WTC11 (cell line): ENCODE results near the gene PTPRCAP. TPM values are rescaled to one million over a fixed set of nuclear protein-coding genes. Genes with fewer than 3 reads are reported as not detected.
A peak's percentile ranks its signal among the peaks of the same experiment; 100 is the strongest.

Experiments
- ATAC-seq: fragments of 200-7000 bp; cut with Tn5 transposase; 2 replicates; pipeline ENCODE4 v1.10.0; 2021; ENCODE audit warnings: mild to moderate bottlenecking, moderate library complexity
- CTCF ChIA-PET: fragments of 300-600 bp; sonication (Branson Sonifier 250); formaldehyde crosslinking; loops from one replicate; lab custom pipeline; 2021; ENCODE audit warnings: antibody characterized with exemption; lab: Charles Lee
- POLR2A ChIA-PET: fragments of 350-600 bp; sonication (Branson Sonifier 250); formaldehyde crosslinking; loops from one replicate; lab custom pipeline; 2021; ENCODE audit warnings: antibody characterized with exemption; lab: Charles Lee
- DNase-seq: peaks from one replicate; pipeline ENCODE4 v3.0.0; 2021; ENCODE audit warnings: low spot score
- H3K27ac Mint-ChIP-seq: 2 replicates; pipeline ENCODE4 v1.8.0; 2021; ENCODE audit warnings: mixed read lengths
- H3K27me3 Mint-ChIP-seq: 2 replicates; pipeline ENCODE4 v1.8.0; 2021; ENCODE audit warnings: low read depth, mild to moderate bottlenecking, moderate library complexity, mixed read lengths
- H3K36me3 Mint-ChIP-seq: 2 replicates; pipeline ENCODE4 v1.8.0; 2021; ENCODE audit warnings: mixed read lengths
- H3K4me1 Mint-ChIP-seq: 2 replicates; pipeline ENCODE4 v1.8.0; 2022; ENCODE audit warnings: mixed read lengths
- H3K4me3 Mint-ChIP-seq: 2 replicates; pipeline ENCODE4 v1.8.0; 2021; ENCODE audit warnings: mild to moderate bottlenecking, moderate library complexity, mixed read lengths
- H3K9me3 Mint-ChIP-seq: 2 replicates; pipeline ENCODE4 v1.8.0; 2021; ENCODE audit warnings: mixed read lengths
- ETV6 ChIP-seq: sonication (generic); formaldehyde crosslinking; IDR thresholded peaks from 2 replicates; pipeline ENCODE4 v1.8.1; 2022; ENCODE audit warnings: mild to moderate bottlenecking, missing genetic modification reagents
- GRHL2 ChIP-seq: fragments of 250-450 bp; sonication (Bioruptor Pico); IDR thresholded peaks from 2 replicates; pipeline ENCODE4 v1.8.0; 2022; ENCODE audit warnings: mild to moderate bottlenecking, moderate library complexity; ENCODE audit not compliant: insufficient replicate concordance, severe bottlenecking
- GTF2I ChIP-seq: fragments of 250-450 bp; sonication (Bioruptor Pico); conservative IDR thresholded peaks from 2 replicates; pipeline ENCODE4 v1.4.0; 2021; ENCODE audit warnings: mild to moderate bottlenecking
- HMGA2 ChIP-seq: fragments of 250-450 bp; sonication (Bioruptor Pico); IDR thresholded peaks from 2 replicates; pipeline ENCODE4 v1.4.0; 2021; ENCODE audit warnings: mild to moderate bottlenecking, moderate library complexity
- JUN ChIP-seq: sonication (generic); formaldehyde crosslinking; IDR thresholded peaks from 2 replicates; pipeline ENCODE4 v1.8.0; 2023; ENCODE audit warnings: mild to moderate bottlenecking, missing genetic modification reagents
- NR1H2 ChIP-seq: sonication (generic); formaldehyde crosslinking; IDR thresholded peaks from 2 replicates; pipeline ENCODE4 v1.9.0; 2021; ENCODE audit warnings: mild to moderate bottlenecking, moderate library complexity, missing genetic modification reagents
- RORB ChIP-seq: fragments of 250-450 bp; sonication (Bioruptor Pico); IDR thresholded peaks from 2 replicates; pipeline ENCODE4 v1.9.0; 2021; ENCODE audit warnings: mild to moderate bottlenecking
- ZNF219 ChIP-seq: sonication (generic); formaldehyde crosslinking; IDR thresholded peaks from 2 replicates; pipeline ENCODE4 v1.8.0; 2023; ENCODE audit warnings: missing genetic modification reagents, mild to moderate bottlenecking, borderline replicate concordance
- ZNF263 ChIP-seq: sonication (generic); formaldehyde crosslinking; IDR thresholded peaks from 2 replicates; pipeline ENCODE4 v1.8.1; 2022; ENCODE audit warnings: low read depth, mild to moderate bottlenecking, moderate library complexity, missing genetic modification reagents
- ZNF671 ChIP-seq: fragments of 250-450 bp; sonication (Bioruptor Pico); IDR thresholded peaks from 2 replicates; pipeline ENCODE4 v1.8.0; 2021; ENCODE audit warnings: mild to moderate bottlenecking
- total RNA-seq: library from RNA; stranded (reverse); gene quantifications from 3 replicates; pipeline ENCODE4 v1.2.3, GENCODE V29; 2021
- TF ChIP-seq, protein P1 (sequence below): fragments of 200-600 bp; IDR thresholded peaks from 2 replicates; pipeline ENCODE4 v1.8.0; 2022; ENCODE audit warnings: antibody characterized with exemption
- TF ChIP-seq, protein P2 (sequence below): fragments of 250-450 bp; sonication (Bioruptor Pico); IDR thresholded peaks from 2 replicates; pipeline ENCODE4 v1.9.0; 2021; ENCODE audit warnings: mild to moderate bottlenecking, borderline replicate concordance
- TF ChIP-seq, protein P3 (sequence below): sonication (generic); formaldehyde crosslinking; IDR thresholded peaks from 2 replicates; pipeline ENCODE4 v1.8.1; 2022; ENCODE audit warnings: mild to moderate bottlenecking, missing genetic modification reagents, moderate library complexity, borderline replicate concordance
- TF ChIP-seq, protein P4 (sequence below): fragments of 250-450 bp; sonication (Bioruptor Pico); IDR thresholded peaks from 2 replicates; pipeline ENCODE4 v1.8.0; 2021; ENCODE audit warnings: mild to moderate bottlenecking
- TF ChIP-seq, protein P5 (sequence below): sonication (generic); formaldehyde crosslinking; IDR thresholded peaks from 2 replicates; pipeline ENCODE4 v1.8.0; 2023; ENCODE audit warnings: missing genetic modification reagents, mild to moderate bottlenecking, borderline replicate concordance
- TF ChIP-seq, protein P6 (sequence below): fragments of 250-450 bp; sonication (Bioruptor Pico); IDR thresholded peaks from 2 replicates; pipeline ENCODE4 v1.9.0; 2021; ENCODE audit warnings: moderate library complexity, mild to moderate bottlenecking, inconsistent platforms, borderline replicate concordance
- TF ChIP-seq, protein P7 (sequence below): sonication (generic); formaldehyde crosslinking; IDR thresholded peaks from 2 replicates; pipeline ENCODE4 v1.8.0; 2023; ENCODE audit warnings: mild to moderate bottlenecking, missing genetic modification reagents

Gene PTPRCAP
- total RNA-seq, 1 experiment from 2014 or later, result 3.6 TPM

DNA sequence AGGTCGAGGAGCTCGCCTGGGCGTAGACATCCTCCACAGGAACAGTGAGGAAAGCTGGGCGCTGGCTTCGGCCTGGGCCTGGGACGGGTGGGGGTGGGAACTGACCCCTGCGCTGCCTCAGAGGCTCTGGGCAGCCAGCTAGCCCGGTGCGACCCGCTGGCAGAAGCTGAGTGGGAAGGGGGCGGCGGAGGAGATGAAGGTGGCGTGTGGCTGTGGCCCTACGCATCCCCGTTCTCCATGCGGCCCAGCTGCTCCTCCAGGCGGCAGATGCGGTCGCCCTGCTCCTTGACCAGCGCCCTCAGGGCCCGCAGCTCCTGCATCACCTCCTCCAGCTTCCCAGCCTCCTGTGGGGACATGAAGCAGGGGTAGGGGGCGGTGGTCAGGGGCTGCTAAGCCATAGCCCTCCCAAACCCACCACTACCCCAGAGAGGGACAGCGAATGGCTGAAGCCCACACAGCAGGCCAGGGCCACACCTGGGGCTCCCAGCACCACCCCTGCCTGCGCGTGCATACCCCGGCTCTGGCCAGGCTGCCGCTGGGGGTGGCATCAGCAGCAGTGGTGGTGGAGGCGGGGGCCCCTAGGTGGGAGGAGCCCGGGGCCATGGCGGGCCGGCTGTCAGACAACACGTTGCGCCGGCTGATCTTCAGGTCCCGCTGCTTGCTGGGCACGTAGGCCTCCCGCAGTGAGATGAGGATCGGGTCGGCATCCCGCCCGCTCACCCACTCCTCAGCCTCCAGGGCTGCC is 848 bp upstream of the PTPRCAP start:
- ATAC-seq, result no peak

DNA sequence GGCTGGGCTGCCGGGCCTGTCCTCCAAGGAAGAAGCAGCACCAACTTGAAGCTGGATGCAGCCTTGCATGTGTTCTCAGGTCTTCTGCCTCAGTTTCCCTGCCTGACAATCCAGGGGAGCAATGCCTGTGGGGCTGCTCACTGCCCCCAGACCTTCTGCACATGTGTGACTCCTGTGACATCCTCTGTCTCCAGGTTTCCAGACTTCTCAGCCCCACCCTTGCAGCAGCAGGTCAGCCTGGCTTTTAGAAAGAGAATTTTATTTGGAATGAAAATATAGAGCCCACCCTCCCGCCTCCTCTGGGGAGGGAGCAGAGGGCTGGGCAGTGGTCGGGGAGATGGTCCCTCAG is 301 bp upstream of the PTPRCAP start:
- ATAC-seq (no peak), DNase-seq (no peak)
- TF ChIP-seq, protein P1, sequence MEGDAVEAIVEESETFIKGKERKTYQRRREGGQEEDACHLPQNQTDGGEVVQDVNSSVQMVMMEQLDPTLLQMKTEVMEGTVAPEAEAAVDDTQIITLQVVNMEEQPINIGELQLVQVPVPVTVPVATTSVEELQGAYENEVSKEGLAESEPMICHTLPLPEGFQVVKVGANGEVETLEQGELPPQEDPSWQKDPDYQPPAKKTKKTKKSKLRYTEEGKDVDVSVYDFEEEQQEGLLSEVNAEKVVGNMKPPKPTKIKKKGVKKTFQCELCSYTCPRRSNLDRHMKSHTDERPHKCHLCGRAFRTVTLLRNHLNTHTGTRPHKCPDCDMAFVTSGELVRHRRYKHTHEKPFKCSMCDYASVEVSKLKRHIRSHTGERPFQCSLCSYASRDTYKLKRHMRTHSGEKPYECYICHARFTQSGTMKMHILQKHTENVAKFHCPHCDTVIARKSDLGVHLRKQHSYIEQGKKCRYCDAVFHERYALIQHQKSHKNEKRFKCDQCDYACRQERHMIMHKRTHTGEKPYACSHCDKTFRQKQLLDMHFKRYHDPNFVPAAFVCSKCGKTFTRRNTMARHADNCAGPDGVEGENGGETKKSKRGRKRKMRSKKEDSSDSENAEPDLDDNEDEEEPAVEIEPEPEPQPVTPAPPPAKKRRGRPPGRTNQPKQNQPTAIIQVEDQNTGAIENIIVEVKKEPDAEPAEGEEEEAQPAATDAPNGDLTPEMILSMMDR, result no peak
- TF ChIP-seq JUN (CRISPR knock-in tag), result no peak
- no peak for TF ChIP-seq NR1H2 (CRISPR knock-in tag)
- no peak for TF ChIP-seq RORB (CRISPR knock-in tag)
- TF ChIP-seq ZNF219 (CRISPR knock-in tag), result no peak
- TF ChIP-seq, protein P2, sequence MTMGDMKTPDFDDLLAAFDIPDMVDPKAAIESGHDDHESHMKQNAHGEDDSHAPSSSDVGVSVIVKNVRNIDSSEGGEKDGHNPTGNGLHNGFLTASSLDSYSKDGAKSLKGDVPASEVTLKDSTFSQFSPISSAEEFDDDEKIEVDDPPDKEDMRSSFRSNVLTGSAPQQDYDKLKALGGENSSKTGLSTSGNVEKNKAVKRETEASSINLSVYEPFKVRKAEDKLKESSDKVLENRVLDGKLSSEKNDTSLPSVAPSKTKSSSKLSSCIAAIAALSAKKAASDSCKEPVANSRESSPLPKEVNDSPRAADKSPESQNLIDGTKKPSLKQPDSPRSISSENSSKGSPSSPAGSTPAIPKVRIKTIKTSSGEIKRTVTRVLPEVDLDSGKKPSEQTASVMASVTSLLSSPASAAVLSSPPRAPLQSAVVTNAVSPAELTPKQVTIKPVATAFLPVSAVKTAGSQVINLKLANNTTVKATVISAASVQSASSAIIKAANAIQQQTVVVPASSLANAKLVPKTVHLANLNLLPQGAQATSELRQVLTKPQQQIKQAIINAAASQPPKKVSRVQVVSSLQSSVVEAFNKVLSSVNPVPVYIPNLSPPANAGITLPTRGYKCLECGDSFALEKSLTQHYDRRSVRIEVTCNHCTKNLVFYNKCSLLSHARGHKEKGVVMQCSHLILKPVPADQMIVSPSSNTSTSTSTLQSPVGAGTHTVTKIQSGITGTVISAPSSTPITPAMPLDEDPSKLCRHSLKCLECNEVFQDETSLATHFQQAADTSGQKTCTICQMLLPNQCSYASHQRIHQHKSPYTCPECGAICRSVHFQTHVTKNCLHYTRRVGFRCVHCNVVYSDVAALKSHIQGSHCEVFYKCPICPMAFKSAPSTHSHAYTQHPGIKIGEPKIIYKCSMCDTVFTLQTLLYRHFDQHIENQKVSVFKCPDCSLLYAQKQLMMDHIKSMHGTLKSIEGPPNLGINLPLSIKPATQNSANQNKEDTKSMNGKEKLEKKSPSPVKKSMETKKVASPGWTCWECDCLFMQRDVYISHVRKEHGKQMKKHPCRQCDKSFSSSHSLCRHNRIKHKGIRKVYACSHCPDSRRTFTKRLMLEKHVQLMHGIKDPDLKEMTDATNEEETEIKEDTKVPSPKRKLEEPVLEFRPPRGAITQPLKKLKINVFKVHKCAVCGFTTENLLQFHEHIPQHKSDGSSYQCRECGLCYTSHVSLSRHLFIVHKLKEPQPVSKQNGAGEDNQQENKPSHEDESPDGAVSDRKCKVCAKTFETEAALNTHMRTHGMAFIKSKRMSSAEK (CRISPR knock-in tag), result no peak
- TF ChIP-seq, protein P3, sequence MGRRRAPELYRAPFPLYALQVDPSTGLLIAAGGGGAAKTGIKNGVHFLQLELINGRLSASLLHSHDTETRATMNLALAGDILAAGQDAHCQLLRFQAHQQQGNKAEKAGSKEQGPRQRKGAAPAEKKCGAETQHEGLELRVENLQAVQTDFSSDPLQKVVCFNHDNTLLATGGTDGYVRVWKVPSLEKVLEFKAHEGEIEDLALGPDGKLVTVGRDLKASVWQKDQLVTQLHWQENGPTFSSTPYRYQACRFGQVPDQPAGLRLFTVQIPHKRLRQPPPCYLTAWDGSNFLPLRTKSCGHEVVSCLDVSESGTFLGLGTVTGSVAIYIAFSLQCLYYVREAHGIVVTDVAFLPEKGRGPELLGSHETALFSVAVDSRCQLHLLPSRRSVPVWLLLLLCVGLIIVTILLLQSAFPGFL (CRISPR knock-in tag), result no peak
- no peak for TF ChIP-seq GRHL2 (CRISPR knock-in tag)
- TF ChIP-seq, protein P4, sequence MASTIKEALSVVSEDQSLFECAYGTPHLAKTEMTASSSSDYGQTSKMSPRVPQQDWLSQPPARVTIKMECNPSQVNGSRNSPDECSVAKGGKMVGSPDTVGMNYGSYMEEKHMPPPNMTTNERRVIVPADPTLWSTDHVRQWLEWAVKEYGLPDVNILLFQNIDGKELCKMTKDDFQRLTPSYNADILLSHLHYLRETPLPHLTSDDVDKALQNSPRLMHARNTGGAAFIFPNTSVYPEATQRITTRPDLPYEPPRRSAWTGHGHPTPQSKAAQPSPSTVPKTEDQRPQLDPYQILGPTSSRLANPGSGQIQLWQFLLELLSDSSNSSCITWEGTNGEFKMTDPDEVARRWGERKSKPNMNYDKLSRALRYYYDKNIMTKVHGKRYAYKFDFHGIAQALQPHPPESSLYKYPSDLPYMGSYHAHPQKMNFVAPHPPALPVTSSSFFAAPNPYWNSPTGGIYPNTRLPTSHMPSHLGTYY, result no peak
- TF ChIP-seq ETV6 (CRISPR knock-in tag), result no peak
- TF ChIP-seq, protein P5, sequence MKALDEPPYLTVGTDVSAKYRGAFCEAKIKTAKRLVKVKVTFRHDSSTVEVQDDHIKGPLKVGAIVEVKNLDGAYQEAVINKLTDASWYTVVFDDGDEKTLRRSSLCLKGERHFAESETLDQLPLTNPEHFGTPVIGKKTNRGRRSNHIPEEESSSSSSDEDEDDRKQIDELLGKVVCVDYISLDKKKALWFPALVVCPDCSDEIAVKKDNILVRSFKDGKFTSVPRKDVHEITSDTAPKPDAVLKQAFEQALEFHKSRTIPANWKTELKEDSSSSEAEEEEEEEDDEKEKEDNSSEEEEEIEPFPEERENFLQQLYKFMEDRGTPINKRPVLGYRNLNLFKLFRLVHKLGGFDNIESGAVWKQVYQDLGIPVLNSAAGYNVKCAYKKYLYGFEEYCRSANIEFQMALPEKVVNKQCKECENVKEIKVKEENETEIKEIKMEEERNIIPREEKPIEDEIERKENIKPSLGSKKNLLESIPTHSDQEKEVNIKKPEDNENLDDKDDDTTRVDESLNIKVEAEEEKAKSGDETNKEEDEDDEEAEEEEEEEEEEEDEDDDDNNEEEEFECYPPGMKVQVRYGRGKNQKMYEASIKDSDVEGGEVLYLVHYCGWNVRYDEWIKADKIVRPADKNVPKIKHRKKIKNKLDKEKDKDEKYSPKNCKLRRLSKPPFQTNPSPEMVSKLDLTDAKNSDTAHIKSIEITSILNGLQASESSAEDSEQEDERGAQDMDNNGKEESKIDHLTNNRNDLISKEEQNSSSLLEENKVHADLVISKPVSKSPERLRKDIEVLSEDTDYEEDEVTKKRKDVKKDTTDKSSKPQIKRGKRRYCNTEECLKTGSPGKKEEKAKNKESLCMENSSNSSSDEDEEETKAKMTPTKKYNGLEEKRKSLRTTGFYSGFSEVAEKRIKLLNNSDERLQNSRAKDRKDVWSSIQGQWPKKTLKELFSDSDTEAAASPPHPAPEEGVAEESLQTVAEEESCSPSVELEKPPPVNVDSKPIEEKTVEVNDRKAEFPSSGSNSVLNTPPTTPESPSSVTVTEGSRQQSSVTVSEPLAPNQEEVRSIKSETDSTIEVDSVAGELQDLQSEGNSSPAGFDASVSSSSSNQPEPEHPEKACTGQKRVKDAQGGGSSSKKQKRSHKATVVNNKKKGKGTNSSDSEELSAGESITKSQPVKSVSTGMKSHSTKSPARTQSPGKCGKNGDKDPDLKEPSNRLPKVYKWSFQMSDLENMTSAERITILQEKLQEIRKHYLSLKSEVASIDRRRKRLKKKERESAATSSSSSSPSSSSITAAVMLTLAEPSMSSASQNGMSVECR (CRISPR knock-in tag), result no peak
- TF ChIP-seq, protein P6, sequence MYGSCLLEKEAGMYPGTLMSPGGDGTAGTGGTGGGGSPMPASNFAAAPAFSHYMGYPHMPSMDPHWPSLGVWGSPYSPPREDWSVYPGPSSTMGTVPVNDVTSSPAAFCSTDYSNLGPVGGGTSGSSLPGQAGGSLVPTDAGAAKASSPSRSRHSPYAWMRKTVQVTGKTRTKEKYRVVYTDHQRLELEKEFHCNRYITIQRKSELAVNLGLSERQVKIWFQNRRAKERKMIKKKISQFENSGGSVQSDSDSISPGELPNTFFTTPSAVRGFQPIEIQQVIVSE (CRISPR knock-in tag), result no peak
- TF ChIP-seq, protein P7, sequence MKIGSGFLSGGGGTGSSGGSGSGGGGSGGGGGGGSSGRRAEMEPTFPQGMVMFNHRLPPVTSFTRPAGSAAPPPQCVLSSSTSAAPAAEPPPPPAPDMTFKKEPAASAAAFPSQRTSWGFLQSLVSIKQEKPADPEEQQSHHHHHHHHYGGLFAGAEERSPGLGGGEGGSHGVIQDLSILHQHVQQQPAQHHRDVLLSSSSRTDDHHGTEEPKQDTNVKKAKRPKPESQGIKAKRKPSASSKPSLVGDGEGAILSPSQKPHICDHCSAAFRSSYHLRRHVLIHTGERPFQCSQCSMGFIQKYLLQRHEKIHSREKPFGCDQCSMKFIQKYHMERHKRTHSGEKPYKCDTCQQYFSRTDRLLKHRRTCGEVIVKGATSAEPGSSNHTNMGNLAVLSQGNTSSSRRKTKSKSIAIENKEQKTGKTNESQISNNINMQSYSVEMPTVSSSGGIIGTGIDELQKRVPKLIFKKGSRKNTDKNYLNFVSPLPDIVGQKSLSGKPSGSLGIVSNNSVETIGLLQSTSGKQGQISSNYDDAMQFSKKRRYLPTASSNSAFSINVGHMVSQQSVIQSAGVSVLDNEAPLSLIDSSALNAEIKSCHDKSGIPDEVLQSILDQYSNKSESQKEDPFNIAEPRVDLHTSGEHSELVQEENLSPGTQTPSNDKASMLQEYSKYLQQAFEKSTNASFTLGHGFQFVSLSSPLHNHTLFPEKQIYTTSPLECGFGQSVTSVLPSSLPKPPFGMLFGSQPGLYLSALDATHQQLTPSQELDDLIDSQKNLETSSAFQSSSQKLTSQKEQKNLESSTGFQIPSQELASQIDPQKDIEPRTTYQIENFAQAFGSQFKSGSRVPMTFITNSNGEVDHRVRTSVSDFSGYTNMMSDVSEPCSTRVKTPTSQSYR (CRISPR knock-in tag), result no peak
- no peak for TF ChIP-seq GTF2I (CRISPR knock-in tag)
- TF ChIP-seq ZNF671, result no peak
- Mint-ChIP-seq H3K4me1 (peaks cover 16% of the 10 kb centered on the region), H3K27ac (no peak overlapping the region; the same call in 1 of the 2 replicates), H3K9me3 (no peaks in the 10 kb centered on the region), H3K36me3 (no peaks in the 10 kb centered on the region), H3K4me3 (no peak overlapping the region), H3K27me3 (no peaks in the 10 kb centered on the region)
- POLR2A ChIA-PET, result interaction anchor here (0.7 to 2.2 kb wide), 5 partner anchors 31 to 47 kb away, joined by 3 to 7 read pairs (median 4); partner anchors contain the start of genes PPP1CA and RAD9A
- CTCF ChIA-PET, result interaction anchor here (0.6 to 4.2 kb wide), 4 partner anchors 10 to 48 kb away, joined by 3 to 31 read pairs (median 4); partner anchors contain the start of genes PPP1CA and RPS6KB2

More for the DNA sequence above, 848 bp upstream of the PTPRCAP start:
- ChIA-PET CTCF (interaction anchor here (0.6 to 4.2 kb wide), 4 partner anchors 8 to 37 kb away, joined by 3 to 31 read pairs (median 4); partner anchors contain the start of genes PPP1CA and RPS6KB2), POLR2A (interaction anchor here (0.6 to 2.2 kb wide), 6 partner anchors 24 to 46 kb away, joined by 3 to 7 read pairs (median 4); partner anchors contain the start of genes PPP1CA and RAD9A)
- no peaks in the 10 kb centered on the region for H3K9me3 Mint-ChIP-seq
- H3K27me3 Mint-ChIP-seq, result no peaks in the 10 kb centered on the region
- no peak overlapping the region for H3K4me3 Mint-ChIP-seq
- no peak for DNase-seq
- H3K27ac Mint-ChIP-seq, result no peak overlapping the region; the same call in 1 of the 2 replicates
- H3K36me3 Mint-ChIP-seq, result no peaks in the 10 kb centered on the region
- H3K4me1 Mint-ChIP-seq, result peaks cover 16% of the 10 kb centered on the region
- TF ChIP-seq HMGA2 (CRISPR knock-in tag) (no peak), ZNF263 (CRISPR knock-in tag) (0 out of 2 replicates have a peak, but pooled peaks have one; percentile 26)
